GM19043 (cell line): ENCODE data around the gene KNL1.
"Not testable (repeated sequence)": the region's sequence is repeated elsewhere in the genome, so short reads cannot be mapped to it uniquely, and the experiment has no call there.

ENCODE experiments used
- ATAC-seq: cut with Tn5 transposase; IDR thresholded peaks from one replicate; pipeline ENCODE4 v1.9.1; 2021; ENCODE audit warnings: low read depth; ENCODE audit not compliant: unreplicated experiment

Gene KNL1

GRCh38 chr15:40593588-40594428 is at the start of gene KNL1:
KNL1 (plus strand) TSS chr15:40594249; CDS start chr15:40602932, 8,683 bp downstream.
- ATAC-seq = peak; percentile 66

DNA sequence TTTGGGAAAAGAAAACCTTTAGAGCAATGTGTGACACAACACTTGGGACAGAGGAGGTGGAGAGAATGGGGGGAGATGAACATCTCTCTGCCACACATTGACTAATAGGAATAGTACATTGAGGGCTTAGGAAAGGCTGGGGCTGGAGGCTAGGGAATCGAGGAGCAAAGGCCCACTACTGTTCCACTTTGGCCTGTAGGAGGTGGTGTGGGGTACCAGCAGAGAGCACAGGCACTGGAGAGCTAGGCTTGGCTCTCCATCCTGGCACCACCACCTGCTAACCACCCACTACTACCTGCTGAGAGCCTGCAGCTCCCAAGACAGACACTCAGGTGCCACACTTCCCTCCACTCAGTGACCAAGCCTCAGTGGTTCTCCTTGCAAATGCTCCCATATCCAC is 48.6 kb upstream of the KNL1 start:
- ATAC-seq = no peak

DNA sequence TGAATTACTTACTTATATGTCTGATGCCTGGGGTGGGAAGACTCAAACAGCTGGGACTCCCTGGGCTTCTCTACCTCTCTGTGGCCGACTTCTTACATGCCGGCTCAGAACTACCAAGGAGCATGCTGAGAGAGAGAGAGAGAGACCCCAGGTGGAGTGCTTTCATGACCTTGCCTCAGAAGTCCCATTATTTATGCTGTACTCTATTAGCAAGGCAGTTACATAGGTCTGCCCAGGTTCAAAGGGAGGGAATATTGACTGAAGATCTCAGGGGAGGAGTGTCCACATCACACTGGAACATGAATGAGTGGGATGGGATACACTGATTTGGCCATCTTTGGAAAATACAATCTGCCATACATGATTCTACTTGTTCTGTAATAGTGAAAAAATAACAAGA is 45.4 kb upstream of the KNL1 start:
- ATAC-seq = no peak

- no peak for ATAC-seq
These were observed 44.2 kb upstream of the KNL1 start for GRCh38 chr15:40549894-40550293.

- peak; percentile 70 for ATAC-seq
These were observed 43.6 kb upstream of the KNL1 start for GRCh38 chr15:40550341-40551037.

DNA sequence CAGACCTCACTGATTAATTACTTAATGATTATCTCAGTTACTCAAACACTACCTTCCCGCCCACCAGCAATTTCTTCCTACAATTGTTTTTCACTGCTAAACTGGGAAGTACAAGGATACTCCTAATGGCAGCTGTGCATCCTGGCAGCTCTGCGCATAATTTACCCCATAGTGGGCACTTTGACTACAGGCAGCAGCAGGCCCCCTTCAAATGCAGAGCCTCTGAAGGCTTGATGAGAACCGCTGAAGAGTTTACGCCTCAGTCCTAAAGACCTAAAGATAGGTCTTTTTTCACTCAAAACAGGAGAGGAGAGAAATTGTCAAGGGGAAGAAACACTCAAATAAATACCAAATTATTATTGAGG is 39.9 kb upstream of the KNL1 start:
- ATAC-seq = no peak

DNA sequence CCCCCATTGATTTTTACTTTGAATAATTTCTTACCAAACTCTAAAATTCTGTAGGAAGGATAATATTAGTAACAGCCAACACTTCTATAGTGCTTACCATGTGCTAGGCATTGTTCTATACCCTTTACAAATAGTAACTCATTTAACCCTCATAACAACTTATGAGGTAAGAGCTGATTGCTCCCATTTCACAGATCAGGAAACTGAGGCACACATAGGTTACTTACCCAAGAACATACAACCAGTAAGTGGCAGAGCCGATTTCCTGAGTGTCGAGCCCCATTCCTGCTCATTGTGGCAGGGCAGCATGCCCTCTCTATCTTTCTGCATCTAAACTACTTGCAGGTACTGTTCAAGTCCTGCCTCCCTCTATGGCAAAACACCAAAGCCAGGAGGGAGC is 38.2 kb upstream of the KNL1 start:
- ATAC-seq = no peak

DNA sequence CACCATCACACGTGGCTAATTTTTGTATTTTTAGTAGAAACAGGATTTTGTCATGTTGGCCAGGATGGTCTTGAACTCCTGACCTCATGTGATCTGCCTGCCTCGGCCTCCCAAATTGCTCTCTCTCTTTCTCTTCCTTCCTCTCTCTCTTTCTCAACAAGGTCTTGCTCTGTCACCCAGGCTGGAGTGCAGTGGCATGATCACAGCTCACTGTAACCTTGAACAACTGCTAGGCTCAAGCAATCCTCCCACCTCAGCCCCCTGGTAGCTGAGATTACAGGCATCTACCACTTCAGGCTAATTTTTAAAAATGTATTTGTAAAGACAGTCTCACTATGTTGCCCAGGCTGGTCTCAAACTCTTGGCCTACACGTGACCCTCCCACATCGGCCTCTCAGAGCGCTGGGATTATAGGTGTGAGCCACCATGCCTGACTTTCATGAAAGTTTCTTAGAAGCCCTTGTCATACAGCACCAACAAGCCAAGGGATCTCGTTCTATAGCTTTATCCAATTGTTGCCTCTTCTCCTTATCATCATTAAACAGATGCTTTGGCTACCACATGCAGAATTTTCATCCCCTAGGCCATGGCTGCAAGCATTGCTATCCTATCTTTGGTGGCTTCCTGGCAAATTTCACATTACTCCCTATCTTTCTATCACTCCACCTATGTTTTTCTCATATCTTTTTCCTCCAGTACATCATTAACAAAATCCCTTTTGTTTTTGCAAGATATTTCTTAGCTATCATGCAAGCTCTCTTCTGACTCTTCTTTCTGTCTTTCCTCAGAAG is 34.9 kb upstream of the KNL1 start:
- ATAC-seq = no peak

- ATAC-seq = no peak
These were observed 31.4 kb upstream of the KNL1 start for GRCh38 chr15:40562691-40563090.

- ATAC-seq = no peak
These were observed 30.6 kb upstream of the KNL1 start for GRCh38 chr15:40563426-40563825.

DNA sequence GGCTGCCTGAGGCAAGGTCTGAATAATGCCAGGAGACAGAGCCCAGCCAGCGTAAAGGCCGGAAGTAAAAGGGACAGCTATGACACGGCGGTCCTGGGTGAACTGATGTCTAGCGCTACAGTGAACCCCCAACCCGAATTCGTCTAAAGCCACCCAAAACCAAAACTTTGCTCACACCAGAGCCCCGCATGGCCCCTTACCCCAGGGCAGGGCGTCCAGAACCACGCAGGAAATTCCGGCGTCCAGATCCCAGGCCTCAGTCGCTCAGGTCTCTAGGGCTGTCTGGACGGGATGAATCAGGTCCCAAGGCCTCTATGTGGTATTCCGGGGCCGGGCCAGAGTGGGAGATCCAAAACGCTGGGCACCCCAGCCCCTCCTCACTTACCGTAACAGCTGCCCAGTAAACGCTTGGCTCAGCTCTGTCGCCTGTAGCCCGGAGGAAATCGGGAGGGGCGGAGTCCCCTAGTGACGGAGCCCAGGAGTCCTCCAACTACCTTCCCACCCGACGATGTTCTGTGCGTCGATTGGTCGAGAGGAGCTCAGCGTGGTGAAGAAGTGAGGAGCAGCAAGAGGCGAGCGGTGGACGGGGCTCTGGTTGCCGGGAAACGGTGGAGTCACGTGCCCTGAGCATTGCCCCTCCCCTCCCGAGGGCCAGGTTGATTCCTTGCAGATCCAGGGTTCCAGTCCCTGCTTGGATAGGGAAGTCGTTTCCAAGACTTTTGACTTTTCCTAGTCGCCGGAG is 29.3 kb upstream of the KNL1 start, which contains the start of gene CCDC32:
CCDC32 (minus strand) TSS at position 452 of the 742 bp plus-strand sequence. CDS start 2,027 bp downstream, outside the sequence.
- peak; percentile 95 for ATAC-seq

DNA sequence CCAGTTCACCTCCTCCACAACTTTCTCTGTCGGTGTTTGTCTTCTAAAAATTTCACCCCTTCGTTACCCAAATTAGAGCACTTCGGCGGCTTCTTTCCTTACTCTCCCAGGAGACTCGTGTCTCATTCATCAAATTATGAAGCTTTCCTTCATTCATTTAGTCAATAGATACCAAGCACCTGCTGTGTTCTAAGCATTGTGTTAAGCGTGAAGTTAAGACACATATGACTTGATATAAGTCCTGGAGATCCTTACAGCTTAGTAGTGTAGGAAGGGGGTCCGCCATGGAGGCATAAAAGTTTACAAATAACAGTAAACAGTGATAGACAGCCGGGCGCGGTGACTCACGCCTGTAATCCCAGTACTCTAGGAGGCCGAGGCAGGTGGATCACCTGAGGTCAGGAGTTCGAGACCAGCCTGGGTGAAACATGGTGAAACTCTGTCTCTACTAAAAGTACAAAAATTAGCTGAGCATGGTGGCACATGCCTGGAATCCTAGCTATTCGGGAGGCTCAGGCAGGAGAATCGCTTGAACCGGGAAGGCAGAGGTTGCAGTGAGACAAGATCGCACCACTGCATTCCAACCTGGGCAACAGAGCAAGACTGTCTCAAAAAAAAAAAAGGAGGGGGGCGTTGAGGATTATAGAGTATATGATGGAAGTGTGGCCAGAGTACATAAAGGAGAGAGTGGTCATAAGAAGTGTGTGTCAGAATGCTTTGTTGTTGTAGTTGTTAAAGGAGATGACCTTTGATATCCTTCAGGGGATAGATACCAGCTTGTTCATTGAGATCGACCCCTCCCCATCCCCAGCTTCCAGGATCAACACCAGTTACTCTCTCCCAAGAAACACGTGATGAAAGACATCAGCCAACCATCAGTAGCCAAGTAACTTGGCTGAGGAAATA is 28.5 kb upstream of the KNL1 start:
- no peak for ATAC-seq

DNA sequence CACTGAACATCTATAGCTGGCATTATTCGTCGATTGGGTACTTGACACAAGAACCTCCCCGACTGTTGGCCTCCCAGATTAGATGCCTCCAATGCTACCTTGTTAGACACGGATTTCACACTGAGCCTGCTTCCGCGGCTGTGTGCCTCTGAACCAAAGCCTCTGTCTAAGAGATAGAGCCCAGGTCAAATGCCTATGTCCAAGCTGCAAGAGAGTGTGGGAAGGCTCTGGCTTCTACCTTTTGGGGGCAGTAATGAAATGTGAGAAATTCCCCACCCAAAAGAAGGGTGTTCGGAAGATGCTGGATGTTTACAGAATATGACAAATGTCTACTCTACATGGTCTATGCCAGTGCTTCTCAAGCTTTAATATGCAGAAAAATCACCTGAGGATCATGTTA is 26.9 kb upstream of the KNL1 start:
- no peak for ATAC-seq

DNA sequence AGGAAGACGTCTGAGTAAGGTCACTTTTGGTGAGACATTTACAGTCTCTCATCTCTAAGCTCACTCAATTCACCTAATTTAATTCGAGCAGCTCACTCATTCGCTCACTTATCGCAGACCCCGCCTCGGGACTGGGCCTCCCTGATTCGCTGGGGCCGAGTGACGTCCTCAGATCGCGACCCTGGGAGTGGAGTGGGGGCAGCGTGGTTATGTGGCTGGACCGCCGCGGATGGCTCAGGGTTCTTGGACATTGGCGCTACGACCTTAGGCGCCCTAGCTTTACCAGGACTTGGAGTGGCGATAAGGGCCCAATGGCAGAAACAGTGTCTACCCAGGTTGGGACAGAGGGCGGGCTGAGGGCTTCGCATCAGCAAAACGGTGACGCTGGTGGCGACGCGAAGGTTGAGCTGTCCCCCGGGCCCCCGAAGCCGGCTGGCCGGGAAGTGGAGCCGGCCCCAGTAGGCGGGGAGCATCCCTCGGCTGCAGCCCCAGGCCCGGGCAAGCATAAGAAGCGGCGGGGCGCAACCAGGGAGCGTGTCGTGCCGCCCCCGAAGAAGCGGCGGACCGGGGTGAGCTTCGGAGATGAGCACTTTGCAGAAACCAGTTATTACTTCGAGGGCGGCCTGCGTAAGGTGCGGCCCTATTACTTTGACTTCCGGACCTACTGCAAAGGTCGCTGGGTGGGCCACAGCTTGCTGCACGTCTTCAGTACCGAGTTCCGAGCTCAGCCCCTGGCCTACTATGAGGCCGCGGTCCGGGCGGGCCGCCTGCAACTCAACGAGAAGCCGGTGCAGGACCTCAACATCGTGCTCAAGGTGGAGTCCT is 24.7 kb upstream of the KNL1 start, which contains the start of gene RPUSD2:
RPUSD2 (plus strand) TSS at position 171 of the 825 bp plus-strand sequence; CDS start at position 210, 39 bp downstream.
- ATAC-seq = peak; percentile 35

GRCh38 chr15:40575113-40575512 is 18.9 kb upstream of the KNL1 start:
- no peak for ATAC-seq

DNA sequence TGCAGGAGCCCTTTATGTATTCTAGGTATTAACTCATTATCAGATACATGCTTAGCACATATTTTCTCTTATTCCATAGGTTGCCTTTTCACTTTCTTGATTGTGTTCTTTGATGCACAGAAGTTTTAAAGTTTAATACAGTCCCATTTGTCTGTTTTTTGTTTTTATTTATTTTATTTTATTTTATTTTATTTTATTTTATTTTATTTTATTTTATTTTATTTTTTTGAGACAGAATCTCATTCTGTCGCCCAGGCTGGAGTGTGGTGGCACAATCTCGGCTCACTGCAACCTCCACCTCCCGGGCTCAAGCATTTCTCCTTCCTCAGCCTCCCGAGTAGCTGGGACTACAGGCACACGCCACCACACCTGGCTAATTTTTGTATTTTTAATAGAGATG is 17.1 kb upstream of the KNL1 start:
- ATAC-seq = not testable (repeated sequence)

GRCh38 chr15:40578892-40579291 is 15.2 kb upstream of the KNL1 start:
- ATAC-seq = no peak

- not testable (repeated sequence) for ATAC-seq
These were observed 12.3 kb upstream of the KNL1 start for GRCh38 chr15:40581796-40582195.
